ENCODE results near the gene PRAMEF11.
"Not testable (repeated sequence)": the region's sequence is repeated elsewhere in the genome, so short reads cannot be mapped to it uniquely, and the experiment has no call there.

PRAMEF11 gene

GRCh38 chr1:12831310-12831709 lies at the start of gene PRAMEF11:
Gene PRAMEF11 (minus strand): TSS chr1:12831410. CDS start chr1:12828789, 2,621 bp downstream.
- not testable (repeated sequence) for DNase-seq

DNA sequence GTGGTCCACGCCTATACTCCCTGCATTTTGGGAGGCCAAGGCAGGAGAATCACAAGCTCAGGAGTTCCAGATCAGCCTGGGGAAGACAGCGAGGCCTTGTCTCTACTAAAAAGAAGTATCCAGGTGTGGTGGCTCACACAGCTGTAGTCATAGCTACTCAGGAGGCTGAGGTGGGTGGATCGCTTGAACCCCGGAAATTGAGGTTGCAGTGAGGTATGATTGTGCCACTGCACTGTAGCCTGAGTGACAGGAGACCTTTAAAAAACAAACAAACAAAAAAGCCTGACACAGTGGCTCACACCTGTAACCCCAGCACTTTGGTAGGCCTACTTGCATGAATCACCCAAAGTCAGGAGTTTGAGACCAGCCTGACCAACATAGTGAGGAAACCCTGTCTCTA lies 47.2 kb upstream of the PRAMEF11 start:
- DNase-seq: not testable (repeated sequence)

DNA sequence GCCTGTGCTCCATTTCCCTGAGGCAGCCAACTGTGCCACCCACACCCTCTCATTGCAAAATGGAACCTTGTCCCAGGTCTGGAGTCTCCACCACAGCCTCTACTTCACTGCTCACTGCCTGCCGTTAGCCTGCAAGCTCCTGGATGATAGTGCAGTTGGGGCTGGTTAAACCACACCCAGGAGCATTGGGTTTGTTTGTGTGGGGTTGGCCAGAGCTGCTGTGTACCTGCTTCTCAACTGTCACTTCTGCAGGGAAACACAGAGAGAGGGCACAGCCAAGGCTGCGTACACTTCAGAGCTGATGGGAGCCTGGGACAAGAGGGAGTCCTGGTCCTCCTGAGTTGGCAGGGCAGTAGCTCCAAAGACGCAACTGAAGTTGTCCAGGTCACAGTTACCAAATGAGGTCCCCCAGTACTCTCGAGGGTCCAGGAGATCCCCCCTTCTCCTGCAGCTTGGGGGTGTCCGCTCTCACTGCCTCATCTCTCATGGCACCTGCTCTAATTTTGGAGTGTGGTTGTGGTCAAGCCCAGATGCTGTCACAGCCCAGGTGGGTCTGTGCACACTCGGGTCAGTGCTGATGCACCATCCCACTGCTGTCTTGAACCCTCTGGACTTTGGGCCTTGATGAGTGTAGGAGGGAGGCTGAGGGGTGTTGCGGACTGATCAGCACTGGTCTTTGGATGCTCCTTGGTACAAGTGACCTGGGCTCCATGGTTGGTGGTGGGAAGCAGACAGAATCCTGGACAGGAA lies 32.1 kb upstream of the PRAMEF11 start:
- DNase-seq: not testable (repeated sequence)

GRCh38 chr1:12856786-12857185 lies 25.6 kb upstream of the PRAMEF11 start, which contains the start of gene PRAMEF2:
Gene PRAMEF2 (plus strand): TSS chr1:12857086. CDS start chr1:12859010, 1,924 bp downstream.
- DNase-seq: not testable (repeated sequence)

- DNase-seq: no peak
These were observed 20.6 kb upstream of the PRAMEF11 start for GRCh38 chr1:12851779-12852178.

GRCh38 chr1:12848620-12849019 lies 17.4 kb upstream of the PRAMEF11 start, which contains the start of gene HNRNPCL1:
Gene HNRNPCL1 (minus strand): TSS chr1:12848720. CDS start chr1:12848289, 431 bp downstream.
- not testable (repeated sequence) for DNase-seq

- not testable (repeated sequence) for DNase-seq
These were observed 2.0 kb upstream of the PRAMEF11 start for GRCh38 chr1:12833251-12833650.

DNA sequence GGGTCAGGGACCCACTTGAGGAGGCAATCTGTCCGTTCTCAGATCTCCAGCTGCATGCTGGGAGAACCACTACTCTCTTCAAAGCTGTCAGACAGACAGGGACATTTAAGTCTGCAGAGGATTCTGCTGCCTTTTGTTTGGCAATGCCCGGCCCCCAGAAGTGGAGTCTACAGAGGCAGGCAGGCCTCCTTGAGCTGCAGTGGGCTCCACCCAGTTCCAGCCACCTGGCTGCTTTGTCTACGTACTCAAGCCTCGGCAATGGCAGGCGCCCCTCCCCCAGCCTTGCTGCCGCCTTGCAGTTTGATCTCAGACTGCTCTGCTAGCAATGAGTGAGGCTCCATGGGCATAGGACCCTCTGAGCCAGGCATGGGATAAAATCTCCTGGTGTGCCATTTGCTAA lies 12.1 kb downstream of the PRAMEF11 start:
- DNase-seq: not testable (repeated sequence)

DNA sequence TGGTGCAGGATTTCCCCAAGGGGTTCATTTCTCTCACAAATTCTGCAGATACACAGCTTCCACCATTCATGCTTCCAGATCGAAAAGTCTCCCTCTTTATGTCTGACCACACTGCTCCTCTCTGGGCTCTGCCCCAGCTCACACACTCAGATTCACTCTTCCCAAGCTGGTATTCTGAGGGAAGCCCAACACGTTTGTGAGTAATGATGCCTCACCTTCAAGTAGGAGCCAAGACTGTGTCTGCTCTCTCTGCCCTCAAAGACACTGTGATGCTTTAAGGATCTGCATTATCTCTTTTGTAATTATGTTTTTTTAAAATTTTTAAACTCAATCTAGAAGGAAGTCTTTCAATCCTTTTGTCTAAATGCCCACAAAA lies 19.8 kb downstream of the PRAMEF11 start:
- DNase-seq: no peak

GRCh38 chr1:12810691-12811408 lies 20.4 kb downstream of the PRAMEF11 start:
- no peak for DNase-seq

DNA sequence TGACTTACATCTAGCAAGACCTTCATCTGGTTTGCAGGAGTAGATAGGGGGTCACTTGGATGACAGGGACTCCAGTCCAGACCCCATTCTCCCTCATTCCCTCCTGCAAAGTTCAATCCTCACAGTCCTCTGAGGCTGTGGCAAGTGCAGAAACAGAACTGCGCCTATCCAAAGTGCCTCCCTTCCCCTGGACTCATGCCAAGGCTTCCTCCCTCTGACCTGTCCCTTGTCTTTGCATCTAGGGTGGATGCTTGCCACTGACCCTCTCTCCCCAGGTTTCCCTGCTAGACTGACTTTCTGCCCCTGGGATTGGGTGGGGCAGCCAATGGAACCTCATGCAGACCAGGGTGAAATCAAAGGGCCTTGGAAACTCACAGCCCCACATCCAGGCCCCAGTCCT lies 21.3 kb downstream of the PRAMEF11 start:
- DNase-seq: no peak

- DNase-seq: no peak
These were observed 31.5 kb downstream of the PRAMEF11 start for GRCh38 chr1:12799730-12800129.

DNA sequence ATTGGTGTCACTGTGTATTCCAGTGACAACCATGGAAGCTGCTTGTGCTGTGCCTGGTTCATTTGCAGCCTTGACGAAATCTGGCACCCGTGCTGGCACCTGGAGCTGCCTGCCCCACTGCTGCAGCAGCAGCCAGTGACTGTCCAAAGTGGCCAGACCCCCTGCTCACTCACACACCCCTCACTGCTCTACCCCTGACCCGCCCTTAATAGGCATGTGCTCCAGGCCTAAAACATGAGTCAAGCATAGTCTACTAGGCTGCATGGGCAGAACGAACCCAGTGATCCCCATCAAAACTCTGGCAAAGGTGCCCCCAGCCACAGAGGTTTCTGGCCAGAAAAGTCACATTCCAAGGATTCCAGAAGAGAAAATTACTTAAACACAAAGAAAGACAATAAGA lies 32.3 kb downstream of the PRAMEF11 start:
- no peak for DNase-seq

GRCh38 chr1:12791097-12791496 lies 40.1 kb downstream of the PRAMEF11 start, which contains the start of gene PRAMEF1:
Gene PRAMEF1 (plus strand): TSS chr1:12791397. CDS start chr1:12793228, 1,831 bp downstream.
- DNase-seq: not testable (repeated sequence)

GRCh38 chr1:12784729-12785128 lies 46.5 kb downstream of the PRAMEF11 start:
- DNase-seq: not testable (repeated sequence)

GRCh38 chr1:12783783-12784182 lies 47.4 kb downstream of the PRAMEF11 start:
- DNase-seq: not testable (repeated sequence)

DNA sequence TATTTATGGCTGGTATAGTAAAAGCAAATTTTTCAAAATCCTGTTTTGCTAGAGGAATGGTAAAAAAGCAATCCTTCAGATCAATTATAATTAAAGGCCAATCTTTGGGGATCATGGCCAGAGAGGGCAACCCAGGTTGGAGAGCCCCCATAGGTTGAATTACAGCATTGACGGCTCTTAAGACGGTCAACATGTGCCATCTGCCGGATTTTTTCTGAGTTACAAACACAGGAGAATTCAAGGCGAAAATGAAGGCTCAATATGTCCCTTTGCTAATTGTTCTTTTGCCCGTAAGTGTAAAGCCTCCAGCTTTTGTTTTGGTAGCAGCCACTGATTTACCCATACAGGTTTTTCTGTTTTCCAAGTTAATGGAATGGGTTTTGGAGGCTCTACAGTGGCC lies 49.7 kb downstream of the PRAMEF11 start:
- DNase-seq: not testable (repeated sequence)

DNA sequence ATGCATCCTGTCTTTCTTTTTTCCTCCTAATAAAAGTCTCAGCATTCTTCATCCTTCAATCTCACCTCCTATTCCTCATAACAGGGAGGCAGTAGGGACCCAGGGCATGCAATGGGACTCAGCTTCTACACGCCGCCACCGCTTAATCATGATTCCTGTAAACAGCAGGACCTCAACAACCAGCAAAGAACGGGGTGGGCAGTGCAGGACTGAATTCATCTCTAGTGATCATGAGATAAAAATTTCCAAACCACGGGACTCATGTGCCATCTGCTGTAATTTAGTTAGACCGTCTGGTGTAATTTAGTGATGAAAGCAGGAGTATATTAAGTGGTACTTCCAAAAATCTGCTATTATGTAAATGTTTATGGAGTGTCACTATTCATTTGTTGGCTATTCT lies 52.3 kb downstream of the PRAMEF11 start:
- DNase-seq: no peak

- no peak for DNase-seq
These were observed 53.1 kb downstream of the PRAMEF11 start for GRCh38 chr1:12778061-12778460.

- DNase-seq: no peak
These were observed 54.2 kb downstream of the PRAMEF11 start for GRCh38 chr1:12776801-12777557.

DNA sequence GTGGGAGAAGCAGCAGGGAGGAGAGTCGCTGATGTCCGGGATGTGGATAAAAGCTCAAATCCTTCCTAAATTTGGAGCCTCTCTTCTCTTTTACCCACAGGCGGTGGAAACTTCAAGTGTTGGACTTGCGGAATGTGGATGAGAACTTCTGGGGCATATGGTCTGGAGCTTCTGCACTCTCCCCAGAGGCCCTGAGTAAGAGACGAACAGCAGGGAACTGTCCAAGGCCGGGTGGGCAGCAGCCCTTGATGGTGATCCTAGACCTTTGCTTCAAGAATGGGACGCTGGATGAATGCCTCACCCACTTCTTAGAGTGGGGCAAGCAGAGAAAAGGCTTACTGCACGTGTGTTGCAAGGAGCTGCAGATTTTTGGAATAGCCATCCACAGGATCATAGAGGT lies 55.8 kb downstream of the PRAMEF11 start:
- DNase-seq: no peak

DNA sequence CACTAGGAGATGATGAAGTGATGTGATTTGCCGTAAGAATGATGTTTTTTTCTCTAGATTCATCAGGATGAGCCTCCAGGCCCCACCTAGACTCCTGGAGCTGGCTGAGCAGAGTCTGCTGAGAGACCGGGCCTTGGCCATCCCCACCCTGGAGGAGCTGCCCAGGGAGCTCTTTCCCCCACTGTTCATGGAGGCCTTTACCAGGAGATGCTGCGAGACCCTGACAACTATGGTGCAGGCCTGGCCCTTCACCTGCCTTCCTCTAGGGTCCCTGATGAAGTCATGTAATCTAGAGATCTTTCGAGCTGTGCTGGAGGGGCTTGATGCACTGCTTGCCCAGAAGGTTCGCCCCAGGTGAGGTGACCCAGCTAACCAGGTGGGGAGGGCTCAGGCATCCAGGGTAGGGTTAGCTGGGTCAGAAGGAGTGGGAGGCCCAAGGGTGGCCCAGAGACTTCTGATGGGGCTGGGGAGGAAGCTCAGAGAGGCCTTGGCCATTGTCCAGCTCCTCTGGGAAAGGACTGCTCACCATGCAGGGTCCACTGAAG lies 56.3 kb downstream of the PRAMEF11 start:
- DNase-seq: no peak

All from activated naive CD4-positive, alpha-beta T cell treated with anti-CD3 and anti-CD28 coated beads, Interleukin-2, amount 50 U/mL, for 16 hours (primary cell).